GM19467 (cell line): ENCODE data around the gene SHISA8.
"Not testable (repeated sequence)": the region's sequence is repeated elsewhere in the genome, so short reads cannot be mapped to it uniquely, and the experiment has no call there.

Source experiments
- ATAC-seq: cut with Tn5 transposase; IDR thresholded peaks from one replicate; pipeline ENCODE4 v1.9.1; 2021; ENCODE audit warnings: mild to moderate bottlenecking, moderate library complexity; ENCODE audit not compliant: unreplicated experiment

Gene SHISA8

GRCh38 chr22:41900652-41901312, 14.1 kb downstream of the SHISA8 start:
- ATAC-seq: no peak

- ATAC-seq: no peak
These were observed 14.8 kb downstream of the SHISA8 start for GRCh38 chr22:41899992-41900651.

GRCh38 chr22:41899110-41899509, 15.8 kb downstream of the SHISA8 start:
- ATAC-seq: no peak

GRCh38 chr22:41898645-41899044, 16.2 kb downstream of the SHISA8 start:
- no peak for ATAC-seq

- ATAC-seq: no peak
These were observed 21.1 kb downstream of the SHISA8 start for GRCh38 chr22:41893591-41894375.

GRCh38 chr22:41892721-41893120, 22.2 kb downstream of the SHISA8 start:
- no peak for ATAC-seq

GRCh38 chr22:41891407-41891806, 23.5 kb downstream of the SHISA8 start:
- no peak for ATAC-seq

- ATAC-seq: no peak
These were observed 26.2 kb downstream of the SHISA8 start for GRCh38 chr22:41888627-41889200.

- no peak for ATAC-seq
These were observed 29.4 kb downstream of the SHISA8 start for GRCh38 chr22:41885516-41885915.

GRCh38 chr22:41885116-41885515, 29.8 kb downstream of the SHISA8 start:
- ATAC-seq: no peak

- no peak for ATAC-seq
These were observed 31.5 kb downstream of the SHISA8 start for GRCh38 chr22:41883400-41883799.

GRCh38 chr22:41880653-41881052, 34.2 kb downstream of the SHISA8 start:
- no peak for ATAC-seq

GRCh38 chr22:41876675-41877074, 38.2 kb downstream of the SHISA8 start:
- no peak for ATAC-seq

- no peak for ATAC-seq
These were observed 38.6 kb downstream of the SHISA8 start for GRCh38 chr22:41876275-41876674.

GRCh38 chr22:41875531-41876270, 39.2 kb downstream of the SHISA8 start:
- no peak for ATAC-seq

GRCh38 chr22:41874090-41874489, 40.8 kb downstream of the SHISA8 start:
- no peak for ATAC-seq

- ATAC-seq: no peak
These were observed 41.5 kb downstream of the SHISA8 start for GRCh38 chr22:41873391-41873790.

GRCh38 chr22:41870786-41871185, 44.1 kb downstream of the SHISA8 start:
- ATAC-seq: no peak

GRCh38 chr22:41870081-41870480, 44.8 kb downstream of the SHISA8 start:
- ATAC-seq: not testable (repeated sequence)

- no peak for ATAC-seq
These were observed 46.3 kb downstream of the SHISA8 start for GRCh38 chr22:41868556-41868955.

GRCh38 chr22:41863472-41863871, 51.4 kb downstream of the SHISA8 start:
- ATAC-seq: no peak
